GM08714 (cell line): Measurements from ENCODE around the gene E2F7.
"Not testable (repeated sequence)": the region's sequence is repeated elsewhere in the genome, so short reads cannot be mapped to it uniquely, and the experiment has no call there.

Experiments
- H3K4me3 ChIP-seq: fragments of 200-500 bp; sonication (Bioruptor generic); 2 replicates; pipeline ENCODE4 v1.5.1; 2014; ENCODE audit warnings: mild to moderate bottlenecking, low read length, inconsistent platforms
- ZNF274 ChIP-seq: IDR thresholded peaks from 2 replicates; pipeline ENCODE4 v1.6.1; 2012; ENCODE audit warnings: mild to moderate bottlenecking, low read depth, low read length

E2F7 gene

GRCh38 chr12:77065361-77066204 is at the start of gene E2F7:
E2F7 (minus strand) TSS chr12:77065569; CDS start chr12:77064635, 934 bp downstream.
- peak within 1 kb of the TSS; percentile 95 for H3K4me3 ChIP-seq
- no peak for TF ChIP-seq ZNF274

- no peak for TF ChIP-seq ZNF274
- H3K4me3 ChIP-seq: no peak overlapping the region
These were observed 48.6 kb upstream of the E2F7 start for GRCh38 chr12:77113971-77114370.

- no peak overlapping the region for H3K4me3 ChIP-seq
- TF ChIP-seq ZNF274: no peak
These were observed 43.3 kb upstream of the E2F7 start for GRCh38 chr12:77108707-77109106.

- TF ChIP-seq ZNF274: no peak
- no peak overlapping the region for H3K4me3 ChIP-seq
These were observed 41.8 kb upstream of the E2F7 start for GRCh38 chr12:77107121-77107520.

- no peak for TF ChIP-seq ZNF274
- H3K4me3 ChIP-seq: no peak overlapping the region
These were observed 39.4 kb upstream of the E2F7 start for GRCh38 chr12:77104792-77105191.

GRCh38 chr12:77104286-77104685 is 38.9 kb upstream of the E2F7 start:
- no peak for TF ChIP-seq ZNF274

GRCh38 chr12:77102691-77103090 is 37.3 kb upstream of the E2F7 start:
- H3K4me3 ChIP-seq: no peak overlapping the region
- no peak for TF ChIP-seq ZNF274

More at GRCh38 chr12:77104286-77104685, 38.9 kb upstream of the E2F7 start:
- H3K4me3 ChIP-seq: no peak overlapping the region

- TF ChIP-seq ZNF274: no peak
These were observed 36.8 kb upstream of the E2F7 start for GRCh38 chr12:77102123-77102522.

GRCh38 chr12:77099799-77100198 is 34.4 kb upstream of the E2F7 start:
- H3K4me3 ChIP-seq: no peak overlapping the region
- TF ChIP-seq ZNF274: no peak

More at GRCh38 chr12:77102123-77102522, 36.8 kb upstream of the E2F7 start:
- H3K4me3 ChIP-seq: no peak overlapping the region

GRCh38 chr12:77097846-77098245 is 32.5 kb upstream of the E2F7 start:
- TF ChIP-seq ZNF274: no peak
- no peak overlapping the region for H3K4me3 ChIP-seq

- H3K4me3 ChIP-seq: not testable (repeated sequence)
These were observed 26.9 kb upstream of the E2F7 start for GRCh38 chr12:77092227-77092626.

- TF ChIP-seq ZNF274: no peak
These were observed 24.4 kb upstream of the E2F7 start for GRCh38 chr12:77089686-77090220.

GRCh38 chr12:77087427-77087826 is 22.1 kb upstream of the E2F7 start:
- TF ChIP-seq ZNF274: no peak
- H3K4me3 ChIP-seq: no peak overlapping the region

More at GRCh38 chr12:77089686-77090220, 24.4 kb upstream of the E2F7 start:
- no peak overlapping the region for H3K4me3 ChIP-seq

- TF ChIP-seq ZNF274: no peak
- H3K4me3 ChIP-seq: no peak overlapping the region
These were observed 16.7 kb upstream of the E2F7 start for GRCh38 chr12:77082021-77082420.

GRCh38 chr12:77079631-77080030 is 14.3 kb upstream of the E2F7 start:
- no peak for TF ChIP-seq ZNF274

More at GRCh38 chr12:77079631-77080030, 14.3 kb upstream of the E2F7 start:
- H3K4me3 ChIP-seq: no peak overlapping the region
